Tibial nerve (tissue), 4 donors: ENCODE results near the gene PTGES3. TPM values are rescaled to one million over a fixed set of nuclear protein-coding genes. Genes with fewer than 3 reads are reported as not detected.

Experiments used
- DNase-seq, 2 donors: peaks; one replicate each; pipeline ENCODE4 v3.0.0-alpha.2; 2019; ENCODE audit warnings: low spot score in 2 of 2
- H3K27ac ChIP-seq, 4 donors: fragments of 200-600 bp; sonication (generic) in 3 of 4; one replicate each; pipeline ENCODE4 v1.5.1; 2017 to 2019; ENCODE audit warnings: mild to moderate bottlenecking in 1 of 4
- H3K27me3 ChIP-seq, 2 donors: fragments of 200-600 bp; sonication (generic) in 1 of 2; one replicate each; pipeline versions ENCODE4 v1.5.1 to v1.6.0; 2017 to 2019
- H3K36me3 ChIP-seq, 3 donors: fragments of 200-600 bp; sonication (generic); one replicate each; pipeline ENCODE4 v1.5.1; 2018 to 2019
- H3K4me1 ChIP-seq, 4 donors: fragments of 200-600 bp; sonication (generic) in 3 of 4; one replicate each; pipeline ENCODE4 v1.5.1; 2017 to 2019
- H3K4me3 ChIP-seq, 4 donors: fragments of 200-600 bp; sonication (generic) in 3 of 4; one replicate each; pipeline ENCODE4 v1.5.1; 2017 to 2019; ENCODE audit warnings: mild to moderate bottlenecking in 1 of 4, moderate library complexity in 1 of 4
- H3K9me3 ChIP-seq, 4 donors: fragments of 200-600 bp; sonication (generic) in 3 of 4; one replicate each; pipeline ENCODE4 v1.5.1; 2017 to 2019
- CTCF ChIP-seq, 5 experiments: fragments of 200-600 bp in 3 of 5; fragments of 450-650 bp in 2 of 5; sonication (generic) in 3 of 5; IDR thresholded peaks; one replicate each; pipeline ENCODE4 v1.5.1; 2016 to 2019; ENCODE audit warnings: antibody characterized with exemption in 5 of 5, mild to moderate bottlenecking in 3 of 5, moderate library complexity in 2 of 5
- EP300 ChIP-seq, 2 donors: sonication (generic); formaldehyde crosslinking; IDR thresholded peaks; one replicate each; pipeline ENCODE4 v1.6.1; 2017; ENCODE audit warnings: antibody characterized with exemption in 2 of 2, mild to moderate bottlenecking in 1 of 2
- POLR2A ChIP-seq, 2 donors: fragments of 450-650 bp; IDR thresholded peaks; one replicate each; pipeline ENCODE4 v1.6.1; 2017; ENCODE audit warnings: antibody characterized with exemption in 2 of 2, mild to moderate bottlenecking in 2 of 2, moderate library complexity in 2 of 2
- WGBS, 2 donors: methylation state at CpG; one replicate each; pipeline ENCODE4 v1.1.5; 2018; 5-methylcytosine and 5-hydroxymethylcytosine counted together
- total RNA-seq, 4 donors: library from RNA; depleted of rRNA; stranded (reverse); fragments of >200 nt; gene quantifications; one replicate each; pipeline ENCODE4 v1.1.0, GENCODE V29; 2016

Gene PTGES3
- total RNA-seq, 4 donors from 2014 or later: 71.0 to 84.0 (median 77.2) TPM

DNA sequence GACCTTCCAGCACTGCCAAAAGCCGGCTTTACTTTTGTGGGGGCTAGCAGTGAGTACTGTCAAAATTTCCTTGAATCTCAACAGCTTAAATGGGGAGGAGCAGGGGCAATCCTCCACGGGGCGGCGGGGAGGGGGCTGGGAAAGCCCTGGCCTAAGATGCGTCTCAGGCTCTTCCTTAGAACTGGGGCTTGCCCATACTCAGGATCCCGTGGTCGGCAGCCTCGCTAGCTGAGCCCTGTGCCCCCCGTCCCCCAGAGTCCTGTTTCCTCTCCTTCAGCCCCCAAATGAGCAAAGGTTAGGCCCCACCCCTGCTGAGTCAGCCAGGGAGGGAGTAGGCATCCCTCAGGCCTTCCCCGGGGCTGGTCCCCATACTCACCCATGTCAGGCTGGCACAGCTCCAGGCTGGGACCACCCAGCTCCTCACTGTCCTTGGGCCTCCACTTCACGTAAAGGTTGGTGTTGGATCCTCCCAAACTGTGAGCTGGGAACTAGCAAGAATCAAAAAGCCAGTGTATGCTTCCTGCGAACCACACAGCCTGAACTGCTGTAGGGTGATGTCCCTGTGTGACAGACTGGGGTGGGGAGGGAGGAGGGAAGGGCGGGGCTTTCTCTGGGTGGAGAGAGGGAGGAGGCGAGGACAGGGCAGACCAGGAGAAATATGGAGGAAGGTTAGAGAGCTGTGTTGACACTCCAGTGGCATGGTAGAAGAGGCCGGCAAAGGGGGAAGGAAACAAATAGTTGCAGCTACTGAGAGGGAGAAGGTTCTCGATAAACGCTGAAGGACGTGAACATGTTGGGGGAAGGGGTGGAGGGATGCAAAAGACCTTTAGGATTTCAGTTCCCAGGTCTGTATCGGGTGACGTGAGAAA lies 52.0 kb downstream of the PTGES3 start:
- Histone ChIP-seq H3K4me1 (peaks cover 0 to 56% (median 34%) of the 10 kb centered on the region in 4 donors), H3K27me3 (no peaks in the 10 kb centered on the region), H3K4me3 (peak overlapping the region; percentile 75 to 84 (median 78)), H3K36me3 (peaks cover 7 to 36% (median 16%) of the 10 kb centered on the region in 3 donors), H3K27ac (peak overlapping the region; percentile 96 to 99 (median 97)), H3K9me3 (no peaks in the 10 kb centered on the region)
- no peak for TF ChIP-seq CTCF (IDR thresholded peaks at IDR 0.05)
- peak in 1 of 2 donors; percentile 99 for TF ChIP-seq EP300 (IDR thresholded peaks at IDR 0.05)
- peak; percentile 84 to 95 for TF ChIP-seq POLR2A (IDR thresholded peaks at IDR 0.05)
- peak; percentile 92 to 95 for DNase-seq
- WGBS, 2 donors: 0% methylated on average over 14 to 20 of the region's 20 CpGs

DNA sequence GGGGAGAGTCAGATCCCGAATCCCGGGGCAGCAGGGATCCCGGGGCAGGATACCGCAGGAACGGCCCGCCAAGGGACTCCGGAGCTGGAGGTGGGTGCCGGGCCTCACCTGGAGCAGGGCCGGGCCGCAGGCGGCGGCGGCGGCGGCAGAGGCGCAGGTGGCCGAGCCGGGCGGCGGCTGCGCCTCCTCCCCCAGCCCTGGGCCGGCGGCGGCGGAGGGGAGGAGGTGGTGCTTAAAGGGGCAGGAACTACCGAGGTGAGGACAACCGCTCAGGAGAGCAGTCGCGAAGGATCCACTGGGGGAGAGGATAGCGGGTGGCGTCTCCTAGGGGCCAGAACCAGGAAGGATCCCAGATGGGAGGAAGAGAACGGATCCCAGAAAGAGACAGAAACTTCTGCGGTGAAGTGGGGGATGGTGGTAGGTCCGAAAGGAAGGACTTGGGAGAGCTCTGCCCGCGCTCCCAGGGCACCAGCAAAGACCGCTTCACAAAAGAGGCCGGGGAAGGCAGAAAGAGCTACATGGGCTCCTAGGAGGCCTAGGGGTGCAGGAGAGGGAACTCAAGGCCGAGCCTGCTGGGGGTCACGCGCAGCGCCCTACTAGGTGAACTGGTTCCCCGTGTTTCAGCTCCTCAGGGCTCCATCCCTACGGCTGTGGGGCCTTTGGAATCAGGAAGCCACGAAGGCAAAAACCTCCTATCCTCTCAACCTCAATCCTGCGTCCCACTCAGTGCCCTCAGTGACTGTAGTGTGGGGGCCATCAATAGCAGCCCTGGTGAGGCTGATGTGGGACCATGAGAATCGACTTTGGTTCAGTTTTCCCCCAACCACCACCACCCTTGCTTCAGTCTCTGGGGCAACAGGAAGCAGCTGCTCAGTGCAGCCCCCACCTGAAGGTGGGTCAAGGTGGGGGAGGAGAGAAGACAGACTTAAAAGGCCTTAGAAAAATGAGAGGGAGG lies 53.0 kb downstream of the PTGES3 start:
- 2% methylated on average over 29 to 47 of the region's 47 CpGs for WGBS, 2 donors
- no peaks in the 10 kb centered on the region for H3K27me3 ChIP-seq
- peak in 1 of 2 donors; percentile 52 for DNase-seq
- peak overlapping the region; percentile 75 to 84 (median 78) for H3K4me3 ChIP-seq
- no peaks in the 10 kb centered on the region for H3K9me3 ChIP-seq
- TF ChIP-seq CTCF (IDR thresholded peaks at IDR 0.05): peak; percentile 21 to 65 (median 42)
- peak in 1 of 2 donors; percentile 71 for TF ChIP-seq EP300 (IDR thresholded peaks at IDR 0.05)
- TF ChIP-seq POLR2A (IDR thresholded peaks at IDR 0.05): peak in 1 of 2 donors; percentile 64
- peak overlapping the region; percentile 96 to 99 (median 97) for H3K27ac ChIP-seq
- peaks cover 7 to 26% (median 13%) of the 10 kb centered on the region in 3 donors for H3K36me3 ChIP-seq
- H3K4me1 ChIP-seq: peaks cover 0 to 61% (median 43%) of the 10 kb centered on the region in 4 donors

DNA sequence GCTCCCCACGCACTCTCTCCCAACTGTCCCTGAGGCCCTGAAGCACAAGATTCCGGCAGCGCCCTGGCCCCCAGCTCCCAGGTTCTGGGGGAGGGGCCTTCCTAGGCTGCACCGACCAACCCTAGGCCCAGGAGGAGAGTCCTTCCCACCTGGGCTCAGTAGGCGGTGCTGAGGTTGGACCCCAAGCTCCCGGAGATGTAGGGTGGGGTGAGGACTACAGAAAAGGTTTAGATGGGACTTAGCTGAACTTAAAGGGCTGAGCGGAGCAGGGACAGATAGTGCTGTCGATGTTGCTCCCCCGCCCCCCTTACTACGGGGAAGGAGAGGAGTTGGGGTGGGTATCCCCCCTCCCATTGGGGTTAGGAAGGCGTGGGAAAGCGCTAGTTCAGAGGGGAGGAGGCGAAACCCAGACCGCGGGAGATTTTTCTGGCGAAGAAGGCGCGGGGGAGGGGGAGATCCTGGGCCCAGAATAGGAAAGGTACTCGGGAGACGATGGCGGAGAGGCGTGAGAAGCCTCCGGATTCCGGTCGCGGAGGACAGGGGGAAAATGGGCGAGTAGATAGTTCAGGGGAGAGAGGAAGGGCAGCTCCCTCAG lies 53.7 kb downstream of the PTGES3 start:
- peak in 1 of 2 donors; percentile 41 for TF ChIP-seq POLR2A (IDR thresholded peaks at IDR 0.05)
- TF ChIP-seq EP300 (IDR thresholded peaks at IDR 0.05): no peak
- WGBS, 2 donors: 1 to 2% methylated on average over 27 of the region's 27 CpGs
- Histone ChIP-seq H3K4me3 (peak overlapping the region; percentile 75 to 84 (median 78)), H3K27ac (peak overlapping the region; percentile 96 to 99 (median 97)), H3K27me3 (no peaks in the 10 kb centered on the region), H3K9me3 (no peaks in the 10 kb centered on the region), H3K4me1 (peaks cover 0 to 61% (median 43%) of the 10 kb centered on the region in 4 donors), H3K36me3 (peaks cover 7 to 19% (median 7%) of the 10 kb centered on the region in 3 donors)
- DNase-seq: no peak

DNA sequence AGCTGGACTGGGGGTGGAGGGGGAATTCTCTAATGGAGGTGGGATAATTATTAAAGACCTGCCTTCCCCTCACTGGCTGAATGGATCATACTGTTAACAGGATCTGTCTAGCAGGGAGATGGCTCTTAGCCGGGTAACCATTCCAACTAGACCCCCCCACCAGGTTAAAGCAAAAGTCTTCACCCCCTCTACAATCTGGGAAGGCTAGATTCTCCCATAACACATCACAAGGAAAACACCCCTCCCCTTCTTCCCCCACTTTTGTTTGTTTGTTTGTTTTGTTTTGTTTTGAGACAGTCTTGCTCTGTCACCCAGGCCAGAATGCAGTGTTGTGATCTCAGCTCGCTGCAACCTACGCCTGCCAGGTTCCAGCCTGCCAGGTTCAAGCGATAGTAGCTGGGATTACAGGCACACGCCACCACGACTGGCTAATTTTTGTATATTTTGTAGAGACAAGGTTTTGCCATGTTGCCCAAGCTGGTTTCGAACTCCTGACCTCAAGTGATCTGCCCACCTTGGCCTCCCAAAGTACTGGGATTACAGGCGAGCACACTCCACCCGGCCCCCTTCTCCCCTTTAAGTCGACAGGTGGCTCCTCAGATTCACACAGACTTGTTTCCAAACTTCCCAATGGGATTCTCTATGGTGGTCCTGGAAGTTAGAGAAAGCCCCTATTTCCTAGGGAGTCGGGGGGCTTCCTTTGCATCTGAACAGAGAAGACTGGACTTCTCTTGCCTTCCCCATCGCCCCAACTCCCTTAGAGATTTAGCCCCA lies 54.4 kb downstream of the PTGES3 start:
- TF ChIP-seq CTCF (IDR thresholded peaks at IDR 0.05) (no peak), EP300 (IDR thresholded peaks at IDR 0.05) (no peak), POLR2A (IDR thresholded peaks at IDR 0.05) (no peak)
- peak overlapping the region; percentile 75 to 84 (median 78) for H3K4me3 ChIP-seq
- H3K4me1 ChIP-seq: peaks cover 0 to 58% (median 43%) of the 10 kb centered on the region in 4 donors
- DNase-seq: no peak
- H3K27me3 ChIP-seq: no peaks in the 10 kb centered on the region
- H3K9me3 ChIP-seq: no peaks in the 10 kb centered on the region
- WGBS, 2 donors: 44% methylated on average over 12 of the region's 12 CpGs
- H3K36me3 ChIP-seq: peaks cover 6 to 12% (median 7%) of the 10 kb centered on the region in 3 donors
- H3K27ac ChIP-seq: peak overlapping the region; percentile 96 to 99 (median 97)
